Measurements from ENCODE around the gene FIGNL2. TPM values are rescaled to one million over a fixed set of nuclear protein-coding genes. Genes with fewer than 3 reads are reported as not detected.

Gene FIGNL2
- total and polyA plus RNA-seq, 5 donors from 2014 or later: 0.06 to 0.27 (median 0.10) TPM; not detected in 2

GRCh38 chr12:51814311-51815088, 34.0 kb downstream of the FIGNL2 start:
- H3K27me3 ChIP-seq (ENCODE audit: control insufficient read depth, insufficient read depth, low read length): no peaks in the 10 kb centered on the region
- Mint-ChIP-seq H3K27ac (peak overlapping the region in 2 of 3 donors; percentile 31 to 66), H3K4me1 (peaks cover 0 to 9% (median 7%) of the 10 kb centered on the region in 4 donors), H3K36me3 (no peaks in the 10 kb centered on the region), H3K9me3 (peaks cover 0 to 2% (median 0%) of the 10 kb centered on the region in 7 donors), H3K27me3 (peaks cover 43% of the 10 kb centered on the region), H3K4me3 (peak overlapping the region in 3 of 4 donors; percentile 85 to 87 (median 87))
- H3K27ac ChIP-seq (ENCODE audit: insufficient read depth, low read length, poor library complexity, severe bottlenecking): no peak overlapping the region
- H3K4me1 ChIP-seq (ENCODE audit: control insufficient read depth, insufficient read depth, low read length, poor library complexity, severe bottlenecking): peaks cover 13% of the 10 kb centered on the region
- H3K4me3 ChIP-seq (ENCODE audit: low read depth, low read length): no peak overlapping the region
- no peaks in the 10 kb centered on the region for H3K36me3 ChIP-seq (ENCODE audit: control insufficient read depth, insufficient read depth, low read length)
- H3K9me3 ChIP-seq (ENCODE audit: control insufficient read depth in 2 of 2, low read length in 2 of 2): no peaks in the 10 kb centered on the region
- ATAC-seq (ENCODE audit: low read depth in 2 of 2) (peak; percentile 77 to 85), DNase-seq (peak; percentile 35 to 76 (median 55))

- Histone ChIP-seq H3K27me3 (ENCODE audit: control insufficient read depth, insufficient read depth, low read length) (no peaks in the 10 kb centered on the region), H3K27ac (ENCODE audit: insufficient read depth, low read length, poor library complexity, severe bottlenecking) (no peak overlapping the region), H3K36me3 (ENCODE audit: control insufficient read depth, insufficient read depth, low read length) (no peaks in the 10 kb centered on the region), H3K4me1 (ENCODE audit: control insufficient read depth, insufficient read depth, low read length, poor library complexity, severe bottlenecking) (peaks cover 13% of the 10 kb centered on the region), H3K9me3 (ENCODE audit: control insufficient read depth in 2 of 2, low read length in 2 of 2) (no peaks in the 10 kb centered on the region), H3K4me3 (ENCODE audit: low read depth, low read length) (no peak overlapping the region)
- Mint-ChIP-seq H3K27ac (peak overlapping the region in 1 of 3 donors; percentile 56), H3K27me3 (peaks cover 40% of the 10 kb centered on the region), H3K9me3 (peaks cover 0 to 2% (median 0%) of the 10 kb centered on the region in 7 donors), H3K4me3 (peak overlapping the region in 2 of 4 donors; percentile 65 to 74), H3K36me3 (no peaks in the 10 kb centered on the region), H3K4me1 (peaks cover 0 to 9% (median 7%) of the 10 kb centered on the region in 4 donors)
- no peak for ATAC-seq (ENCODE audit: low read depth in 2 of 2)
- DNase-seq: no peak
Observed at GRCh38 chr12:51813931-51814310, 34.6 kb downstream of the FIGNL2 start.

GRCh38 chr12:51812871-51813270, 35.6 kb downstream of the FIGNL2 start:
- Mint-ChIP-seq H3K36me3 (no peaks in the 10 kb centered on the region), H3K4me1 (peaks cover 0 to 9% (median 7%) of the 10 kb centered on the region in 4 donors), H3K27me3 (peaks cover 34% of the 10 kb centered on the region), H3K27ac (no peak overlapping the region), H3K9me3 (peaks cover 0 to 2% (median 0%) of the 10 kb centered on the region in 7 donors), H3K4me3 (peak overlapping the region; percentile 47 to 75 (median 70))
- Histone ChIP-seq H3K4me3 (ENCODE audit: low read depth, low read length) (no peak overlapping the region), H3K27ac (ENCODE audit: insufficient read depth, low read length, poor library complexity, severe bottlenecking) (no peak overlapping the region), H3K9me3 (ENCODE audit: control insufficient read depth in 2 of 2, low read length in 2 of 2) (no peaks in the 10 kb centered on the region), H3K36me3 (ENCODE audit: control insufficient read depth, insufficient read depth, low read length) (no peaks in the 10 kb centered on the region), H3K4me1 (ENCODE audit: control insufficient read depth, insufficient read depth, low read length, poor library complexity, severe bottlenecking) (peaks cover 13% of the 10 kb centered on the region), H3K27me3 (ENCODE audit: control insufficient read depth, insufficient read depth, low read length) (no peaks in the 10 kb centered on the region)
- DNase-seq: no peak
- no peak for ATAC-seq (ENCODE audit: low read depth in 2 of 2)

GRCh38 chr12:51811203-51812202, 37.0 kb downstream of the FIGNL2 start:
- H3K4me1 ChIP-seq (ENCODE audit: control insufficient read depth, insufficient read depth, low read length, poor library complexity, severe bottlenecking): peaks cover 13% of the 10 kb centered on the region
- Mint-ChIP-seq H3K4me1 (peaks cover 0 to 9% (median 7%) of the 10 kb centered on the region in 4 donors), H3K36me3 (no peaks in the 10 kb centered on the region), H3K27ac (no peak overlapping the region), H3K4me3 (peak overlapping the region in 3 of 4 donors; percentile 4 to 38 (median 17)), H3K9me3 (peaks cover 0 to 2% (median 0%) of the 10 kb centered on the region in 7 donors), H3K27me3 (peaks cover 21% of the 10 kb centered on the region)
- no peak for DNase-seq
- H3K27ac ChIP-seq (ENCODE audit: insufficient read depth, low read length, poor library complexity, severe bottlenecking): no peak overlapping the region
- no peaks in the 10 kb centered on the region for H3K27me3 ChIP-seq (ENCODE audit: control insufficient read depth, insufficient read depth, low read length)
- ATAC-seq (ENCODE audit: low read depth in 2 of 2): no peak
- no peaks in the 10 kb centered on the region for H3K9me3 ChIP-seq (ENCODE audit: control insufficient read depth in 2 of 2, low read length in 2 of 2)
- H3K36me3 ChIP-seq (ENCODE audit: control insufficient read depth, insufficient read depth, low read length): no peaks in the 10 kb centered on the region
- no peak overlapping the region for H3K4me3 ChIP-seq (ENCODE audit: low read depth, low read length)

- DNase-seq: no peak
Observed at GRCh38 chr12:51809193-51809592, 39.3 kb downstream of the FIGNL2 start.

GRCh38 chr12:51806896-51807295, 41.6 kb downstream of the FIGNL2 start:
- Mint-ChIP-seq H3K4me1 (no peaks in the 10 kb centered on the region), H3K36me3 (no peaks in the 10 kb centered on the region), H3K4me3 (no peak overlapping the region), H3K27me3 (no peaks in the 10 kb centered on the region), H3K27ac (no peak overlapping the region), H3K9me3 (peaks cover 0 to 3% (median 0%) of the 10 kb centered on the region in 7 donors)
- Histone ChIP-seq H3K27me3 (ENCODE audit: control insufficient read depth, insufficient read depth, low read length) (no peaks in the 10 kb centered on the region), H3K4me3 (ENCODE audit: low read depth, low read length) (no peak overlapping the region), H3K4me1 (ENCODE audit: control insufficient read depth, insufficient read depth, low read length, poor library complexity, severe bottlenecking) (no peaks in the 10 kb centered on the region), H3K36me3 (ENCODE audit: control insufficient read depth, insufficient read depth, low read length) (no peaks in the 10 kb centered on the region), H3K27ac (ENCODE audit: insufficient read depth, low read length, poor library complexity, severe bottlenecking) (no peak overlapping the region), H3K9me3 (ENCODE audit: control insufficient read depth in 2 of 2, low read length in 2 of 2) (no peaks in the 10 kb centered on the region)
- DNase-seq: no peak
- ATAC-seq (ENCODE audit: low read depth in 2 of 2): no peak

More at GRCh38 chr12:51809193-51809592, 39.3 kb downstream of the FIGNL2 start:
- H3K4me3 ChIP-seq (ENCODE audit: low read depth, low read length): no peak overlapping the region
- no peak overlapping the region for H3K27ac ChIP-seq (ENCODE audit: insufficient read depth, low read length, poor library complexity, severe bottlenecking)
- H3K27me3 ChIP-seq (ENCODE audit: control insufficient read depth, insufficient read depth, low read length): no peaks in the 10 kb centered on the region
- no peak for ATAC-seq (ENCODE audit: low read depth in 2 of 2)
- H3K36me3 ChIP-seq (ENCODE audit: control insufficient read depth, insufficient read depth, low read length): no peaks in the 10 kb centered on the region
- peaks cover 6% of the 10 kb centered on the region for H3K4me1 ChIP-seq (ENCODE audit: control insufficient read depth, insufficient read depth, low read length, poor library complexity, severe bottlenecking)
- H3K9me3 Mint-ChIP-seq: no peaks in the 10 kb centered on the region
- H3K4me1 Mint-ChIP-seq: no peaks in the 10 kb centered on the region
- no peaks in the 10 kb centered on the region for H3K36me3 Mint-ChIP-seq
- peaks cover 4% of the 10 kb centered on the region for H3K27me3 Mint-ChIP-seq
- H3K27ac Mint-ChIP-seq: no peak overlapping the region
- no peak overlapping the region for H3K4me3 Mint-ChIP-seq
- H3K9me3 ChIP-seq (ENCODE audit: control insufficient read depth in 2 of 2, low read length in 2 of 2): no peaks in the 10 kb centered on the region

GRCh38 chr12:51801027-51801426, 47.5 kb downstream of the FIGNL2 start:
- Mint-ChIP-seq H3K27me3 (no peaks in the 10 kb centered on the region), H3K4me3 (no peak overlapping the region), H3K4me1 (no peaks in the 10 kb centered on the region), H3K27ac (no peak overlapping the region), H3K9me3 (peaks cover 0 to 3% (median 0%) of the 10 kb centered on the region in 7 donors), H3K36me3 (no peaks in the 10 kb centered on the region)
- H3K27me3 ChIP-seq (ENCODE audit: control insufficient read depth, insufficient read depth, low read length): no peaks in the 10 kb centered on the region
- no peak overlapping the region for H3K4me3 ChIP-seq (ENCODE audit: low read depth, low read length)
- H3K36me3 ChIP-seq (ENCODE audit: control insufficient read depth, insufficient read depth, low read length): no peaks in the 10 kb centered on the region
- H3K27ac ChIP-seq (ENCODE audit: insufficient read depth, low read length, poor library complexity, severe bottlenecking): no peak overlapping the region
- no peaks in the 10 kb centered on the region for H3K4me1 ChIP-seq (ENCODE audit: control insufficient read depth, insufficient read depth, low read length, poor library complexity, severe bottlenecking)
- DNase-seq: no peak
- H3K9me3 ChIP-seq (ENCODE audit: control insufficient read depth in 2 of 2, low read length in 2 of 2): no peaks in the 10 kb centered on the region
- ATAC-seq (ENCODE audit: low read depth in 2 of 2): no peak

All from CD4-positive, CD25-positive, alpha-beta regulatory T cell (primary cell).